ENCODE data around the gene GPR156.

- TF ChIP-seq CCAR2 (IDR thresholded peaks at IDR 0.05; ENCODE audit: low read depth, low read length) (no peak), EZH2 (IDR thresholded peaks at IDR 0.05; ENCODE audit: borderline replicate concordance, low read depth, low read length) (no peak), HBP1 (CRISPR knock-in tag; IDR thresholded peaks at IDR 0.05) (no peak), POLR2AphosphoS5 (IDR thresholded peaks at IDR 0.05; ENCODE audit: control insufficient read depth, insufficient read depth, low read depth, low read length) (no peak), TFAP4 (CRISPR knock-in tag; IDR thresholded peaks at IDR 0.05; ENCODE audit: borderline replicate concordance) (no peak), ZBTB40 (IDR thresholded peaks at IDR 0.05) (no peak), ZBTB40 (CRISPR knock-in tag; IDR thresholded peaks at IDR 0.05) (no peak), CTCF (IDR thresholded peaks at IDR 0.05 in 2 of 3, conservative IDR thresholded peaks at IDR 0.05 in 1 of 3; ENCODE audit: insufficient read depth in 2 of 3, low read depth in 1 of 3, low read length in 3 of 3) (no peak), FOXM1 (IDR thresholded peaks at IDR 0.05; ENCODE audit: low read depth) (no peak), FOXM1 (CRISPR knock-in tag; IDR thresholded peaks at IDR 0.05; ENCODE audit: low read depth) (no peak), IRF1 (CRISPR knock-in tag; IDR thresholded peaks at IDR 0.05; ENCODE audit: borderline replicate concordance) (no peak), POLR2AphosphoS2 (IDR thresholded peaks at IDR 0.05; ENCODE audit: low read length) (no peak)
Observed at GRCh38 chr3:120302361-120302760, 17.3 kb upstream of the GPR156 start.

Data from K562 (cell line).